ENCODE data around the gene ERGIC1.

The ERGIC1 gene

GRCh38 chr5:172956936-172957335 is 122.9 kb downstream of the ERGIC1 start:
- H3K27ac ChIP-seq (ENCODE audit: low read depth, low read length): no peak overlapping the region
- no peak overlapping the region for H3K4me2 ChIP-seq (ENCODE audit: low read depth, low read length, poor library complexity, severe bottlenecking)
- peaks cover 11% of the 10 kb centered on the region; the same call in 1 of the 2 replicates for H3K79me2 ChIP-seq (ENCODE audit: insufficient read depth, low read length)
- H4K20me1 ChIP-seq (ENCODE audit: low read depth, low read length): no peaks in the 10 kb centered on the region
- H3K9ac ChIP-seq (ENCODE audit: low read length): no peak overlapping the region
- no peak overlapping the region for H3K4me3 ChIP-seq (ENCODE audit: insufficient read depth, low read length, poor library complexity, severe bottlenecking)
- no peak for TF ChIP-seq CTCF (IDR thresholded peaks at IDR 0.05; ENCODE audit: insufficient read depth, low read length, poor library complexity, severe bottlenecking)
- no peak for TF ChIP-seq EZH2phosphoT487 (conservative IDR thresholded peaks at IDR 0.05; ENCODE audit: low read length)
- no peaks in the 10 kb centered on the region for H3K27me3 ChIP-seq (ENCODE audit: low read length)
- no peak overlapping the region for H2AFZ ChIP-seq (ENCODE audit: low read depth, low read length, severe bottlenecking)
- H3F3A ChIP-seq (ENCODE audit: insufficient read depth): 0 out of 2 replicates have a peak, but pooled peaks cover 4% of the 10 kb centered on the region
- no peaks in the 10 kb centered on the region for H3K9me3 ChIP-seq (ENCODE audit: insufficient read depth, low read length)
- H3K36me3 ChIP-seq (ENCODE audit: low read length): no peaks in the 10 kb centered on the region
- H3K9me2 ChIP-seq (replicated peaks; ENCODE audit: insufficient read depth, low read length): no peaks in the 10 kb centered on the region

- Histone ChIP-seq H3K27ac (ENCODE audit: low read depth, low read length) (no peak overlapping the region), H3K4me2 (ENCODE audit: low read depth, low read length, poor library complexity, severe bottlenecking) (no peak overlapping the region), H4K20me1 (ENCODE audit: low read depth, low read length) (no peaks in the 10 kb centered on the region), H3K9ac (ENCODE audit: low read length) (no peak overlapping the region), H2AFZ (ENCODE audit: low read depth, low read length, severe bottlenecking) (no peak overlapping the region), H3K4me3 (ENCODE audit: insufficient read depth, low read length, poor library complexity, severe bottlenecking) (no peak overlapping the region), H3K9me2 (replicated peaks; ENCODE audit: insufficient read depth, low read length) (no peaks in the 10 kb centered on the region), H3K9me3 (ENCODE audit: insufficient read depth, low read length) (no peaks in the 10 kb centered on the region), H3F3A (ENCODE audit: insufficient read depth) (0 out of 2 replicates have a peak, but pooled peaks cover 4% of the 10 kb centered on the region), H3K79me2 (ENCODE audit: insufficient read depth, low read length) (peaks cover 11% of the 10 kb centered on the region; the same call in 1 of the 2 replicates), H3K27me3 (ENCODE audit: low read length) (no peaks in the 10 kb centered on the region), H3K36me3 (ENCODE audit: low read length) (no peaks in the 10 kb centered on the region)
- no peak for TF ChIP-seq EZH2phosphoT487 (conservative IDR thresholded peaks at IDR 0.05; ENCODE audit: low read length)
- TF ChIP-seq CTCF (IDR thresholded peaks at IDR 0.05; ENCODE audit: insufficient read depth, low read length, poor library complexity, severe bottlenecking): no peak
Observed at GRCh38 chr5:172957458-172957857, 123.4 kb downstream of the ERGIC1 start.

GRCh38 chr5:172958331-172959046 is 124.4 kb downstream of the ERGIC1 start:
- TF ChIP-seq EZH2phosphoT487 (conservative IDR thresholded peaks at IDR 0.05; ENCODE audit: low read length) (no peak), CTCF (IDR thresholded peaks at IDR 0.05; ENCODE audit: insufficient read depth, low read length, poor library complexity, severe bottlenecking) (no peak)
- Histone ChIP-seq H3K9me2 (replicated peaks; ENCODE audit: insufficient read depth, low read length) (no peaks in the 10 kb centered on the region), H3F3A (ENCODE audit: insufficient read depth) (0 out of 2 replicates have a peak, but pooled peaks cover 4% of the 10 kb centered on the region), H3K4me3 (ENCODE audit: insufficient read depth, low read length, poor library complexity, severe bottlenecking) (peak overlapping the region; percentile 81), H3K4me2 (ENCODE audit: low read depth, low read length, poor library complexity, severe bottlenecking) (peak overlapping the region; percentile 54), H3K27me3 (ENCODE audit: low read length) (no peaks in the 10 kb centered on the region), H3K36me3 (ENCODE audit: low read length) (no peaks in the 10 kb centered on the region), H3K9me3 (ENCODE audit: insufficient read depth, low read length) (no peaks in the 10 kb centered on the region), H4K20me1 (ENCODE audit: low read depth, low read length) (no peaks in the 10 kb centered on the region), H2AFZ (ENCODE audit: low read depth, low read length, severe bottlenecking) (peak overlapping the region; percentile 86), H3K79me2 (ENCODE audit: insufficient read depth, low read length) (peaks cover 11% of the 10 kb centered on the region; the same call in 1 of the 2 replicates), H3K9ac (ENCODE audit: low read length) (no peak overlapping the region), H3K27ac (ENCODE audit: low read depth, low read length) (no peak overlapping the region)
